ENCODE measurements around the gene WWP2.
"Not testable (repeated sequence)": the region's sequence is repeated elsewhere in the genome, so short reads cannot be mapped to it uniquely, and the experiment has no call there.

WWP2 gene

DNA sequence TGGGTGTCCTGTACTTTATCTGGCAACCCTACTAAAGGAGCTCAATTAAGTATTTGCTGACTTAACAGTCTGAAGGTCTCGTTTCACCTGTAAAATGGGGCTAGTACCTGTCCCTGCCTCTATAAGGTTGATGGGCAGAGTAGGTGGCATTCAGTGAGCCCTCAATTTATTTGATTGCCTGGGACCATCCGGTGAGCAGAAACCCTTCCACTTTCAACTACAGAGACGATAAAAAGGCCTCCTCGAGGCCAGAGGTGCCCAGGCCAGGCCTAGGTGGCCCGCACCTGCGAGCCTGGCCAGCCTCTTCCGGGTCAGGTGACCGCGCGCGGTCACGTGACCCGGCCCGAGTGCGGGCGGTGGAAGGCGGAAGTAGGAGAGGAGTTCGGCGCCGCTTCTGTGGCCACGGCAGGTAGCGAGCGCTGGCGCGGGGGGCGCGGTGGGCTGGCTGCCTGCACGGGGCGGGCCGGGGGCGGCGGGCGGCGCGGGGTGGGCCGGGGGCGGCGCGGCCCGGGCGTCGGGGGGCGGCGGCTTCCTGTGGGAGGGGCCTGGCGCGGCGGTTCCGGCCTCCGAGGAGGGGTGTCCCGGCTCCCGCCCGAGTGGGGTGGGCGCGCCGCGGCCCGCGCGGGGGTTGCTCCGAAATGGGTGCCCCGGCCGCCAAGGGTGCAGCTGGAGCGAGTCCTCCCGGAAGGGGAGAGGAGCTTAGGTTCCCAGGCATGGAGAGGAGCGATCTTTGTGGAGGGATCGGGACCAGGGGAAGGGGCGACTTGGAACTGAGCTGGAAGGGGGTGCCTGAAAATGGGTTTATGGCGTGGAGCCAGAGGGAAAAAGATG, at the start of gene WWP2:
WWP2 (plus strand) TSS at position 350 of the 831 bp plus-strand sequence. CDS start 24,679 bp downstream, outside the sequence.
- DNase-seq (ENCODE audit: low read depth in 4 of 4, low spot score in 1 of 4), result peak; percentile 51 to 69 (median 58)

DNA sequence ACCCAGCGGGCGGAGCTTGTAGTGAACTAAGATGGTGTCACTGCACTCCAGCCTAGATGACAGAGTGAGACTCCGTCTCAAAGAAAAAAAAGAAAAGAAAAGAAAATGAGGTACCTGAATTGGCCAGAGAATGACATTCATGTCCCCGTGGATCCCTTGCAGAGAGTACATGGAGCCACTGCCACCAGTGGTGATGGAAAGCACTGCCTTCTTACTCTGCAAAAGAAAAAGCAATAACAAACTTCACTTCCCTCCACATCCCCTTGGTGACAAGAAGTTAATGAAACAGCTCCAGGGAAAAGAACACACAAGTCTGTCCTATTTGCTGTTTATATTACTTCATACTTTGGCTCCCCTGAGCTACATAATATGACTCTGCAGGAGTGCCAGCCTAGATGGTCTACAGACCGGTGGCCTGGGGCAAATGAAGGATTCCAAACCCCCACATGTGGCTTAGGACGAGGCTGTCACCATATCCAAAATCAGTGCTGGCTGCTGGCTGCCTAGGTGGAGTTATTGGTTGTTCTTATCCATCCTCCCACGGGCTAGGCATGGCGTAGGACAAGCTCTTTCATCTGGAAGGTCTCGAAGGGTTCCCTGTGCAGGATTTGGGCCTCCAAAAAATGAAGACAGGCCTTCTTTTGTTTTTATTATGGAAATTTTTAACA, 49.1 kb upstream of the WWP2 start:
- no peak for DNase-seq (ENCODE audit: low read depth in 4 of 4, low spot score in 1 of 4)

DNA sequence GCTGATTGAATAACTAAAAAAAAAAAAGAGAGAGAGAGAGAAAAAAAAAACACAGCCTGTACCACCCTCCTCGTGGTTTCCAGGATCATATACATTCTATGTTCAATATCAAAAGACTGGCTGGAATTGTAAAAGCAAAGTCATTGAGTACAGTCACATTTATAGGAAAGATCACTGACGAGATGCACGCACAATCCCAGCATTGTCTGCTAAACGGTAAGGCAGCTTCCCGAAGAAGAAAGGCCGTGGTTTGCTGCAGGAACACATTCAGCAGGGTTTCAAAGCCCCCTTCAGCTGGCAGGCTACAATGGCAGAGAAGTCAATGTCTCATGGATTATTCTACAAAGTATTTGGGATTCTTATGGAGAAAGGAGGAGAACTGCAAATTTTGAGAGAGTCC, 45.1 kb upstream of the WWP2 start:
- DNase-seq (ENCODE audit: low read depth in 4 of 4, low spot score in 1 of 4), result no peak

DNA sequence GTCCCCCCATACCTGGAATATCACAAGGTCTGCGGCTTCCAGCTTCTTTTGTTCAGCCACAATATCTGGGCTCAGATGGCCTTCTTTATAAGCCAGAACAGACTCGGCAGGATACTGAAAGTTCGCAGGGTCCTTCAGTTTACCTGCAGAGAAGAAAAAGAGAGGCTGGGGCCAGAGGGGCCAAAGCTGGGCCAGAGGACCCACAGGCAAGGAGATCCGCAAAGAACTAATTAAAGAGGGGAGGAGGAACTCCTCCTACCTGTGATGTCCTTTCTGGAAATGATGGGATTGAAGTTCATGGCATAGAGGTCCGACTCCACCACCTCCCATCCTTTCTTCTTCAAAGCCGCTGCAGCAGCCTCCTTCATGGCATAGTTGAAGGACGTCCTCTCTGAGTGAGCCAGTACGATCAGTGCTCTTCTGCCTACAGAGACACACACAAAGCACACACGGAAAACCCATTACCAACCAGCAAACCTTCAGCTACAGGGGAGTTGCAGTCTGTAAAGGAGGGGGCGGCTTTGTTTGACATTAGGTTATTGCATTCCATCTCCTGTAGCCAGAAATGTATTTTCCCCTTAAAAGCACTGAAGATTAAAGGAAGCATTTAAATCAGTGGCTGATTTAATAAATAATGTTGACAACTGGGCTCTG, 43.9 kb upstream of the WWP2 start:
- no peak for DNase-seq (ENCODE audit: low read depth in 4 of 4, low spot score in 1 of 4)

DNA sequence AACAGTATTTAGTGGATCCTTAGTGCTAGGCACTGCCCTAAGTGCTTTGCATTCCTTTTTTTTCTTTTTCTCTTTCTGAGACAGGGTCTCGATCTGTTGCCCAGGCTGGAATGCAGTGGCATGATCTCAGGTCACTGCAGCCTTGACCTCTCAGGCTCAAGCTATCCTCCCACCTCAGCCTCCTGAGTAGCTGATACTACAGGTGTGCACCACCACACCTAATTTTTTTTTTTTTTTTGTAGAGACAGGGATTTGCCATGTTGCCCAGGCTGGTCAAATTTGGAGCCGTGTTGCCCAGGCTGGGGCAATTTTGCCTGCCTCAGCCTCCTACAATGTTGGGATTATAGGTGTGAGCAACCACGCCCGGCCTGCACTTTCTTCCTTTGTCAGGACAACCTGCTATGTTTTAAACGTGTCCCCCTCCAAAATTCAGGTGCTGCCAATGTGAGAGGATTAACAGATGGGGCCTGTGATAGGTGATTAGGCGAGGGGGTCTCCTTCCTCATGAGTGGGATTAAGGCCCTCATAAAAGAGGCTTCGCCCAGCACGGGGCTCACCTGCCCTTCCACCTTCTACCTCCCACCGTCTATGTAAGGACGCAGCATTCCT, 41.2 kb upstream of the WWP2 start:
- DNase-seq (ENCODE audit: low read depth in 4 of 4, low spot score in 1 of 4), result no peak

DNA sequence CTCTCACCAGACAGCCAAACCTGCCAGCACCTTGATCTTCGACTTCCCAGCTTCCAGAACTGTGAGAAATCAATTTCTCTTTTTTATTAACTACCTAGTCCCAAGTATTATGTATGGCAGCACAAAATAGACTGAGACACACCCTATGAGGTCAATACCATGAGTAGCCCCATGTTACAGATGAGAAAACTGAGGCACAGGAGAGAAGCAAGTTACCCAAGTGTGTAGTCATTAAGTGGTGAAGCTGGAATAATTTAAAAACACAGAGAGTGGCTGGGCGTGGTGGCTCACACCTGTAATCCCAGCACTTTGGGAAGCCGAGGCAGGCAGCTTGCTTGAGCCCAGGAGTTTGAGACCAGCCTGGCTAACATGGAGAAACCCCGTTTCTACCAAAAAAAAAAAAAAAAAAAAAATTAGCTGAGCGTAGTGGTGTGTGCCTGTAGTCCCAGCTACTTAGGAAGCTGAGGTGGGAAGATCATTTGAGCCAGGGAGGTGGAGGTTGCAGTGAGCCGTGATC, 40.6 kb upstream of the WWP2 start:
- no peak for DNase-seq (ENCODE audit: low read depth in 4 of 4, low spot score in 1 of 4)

DNA sequence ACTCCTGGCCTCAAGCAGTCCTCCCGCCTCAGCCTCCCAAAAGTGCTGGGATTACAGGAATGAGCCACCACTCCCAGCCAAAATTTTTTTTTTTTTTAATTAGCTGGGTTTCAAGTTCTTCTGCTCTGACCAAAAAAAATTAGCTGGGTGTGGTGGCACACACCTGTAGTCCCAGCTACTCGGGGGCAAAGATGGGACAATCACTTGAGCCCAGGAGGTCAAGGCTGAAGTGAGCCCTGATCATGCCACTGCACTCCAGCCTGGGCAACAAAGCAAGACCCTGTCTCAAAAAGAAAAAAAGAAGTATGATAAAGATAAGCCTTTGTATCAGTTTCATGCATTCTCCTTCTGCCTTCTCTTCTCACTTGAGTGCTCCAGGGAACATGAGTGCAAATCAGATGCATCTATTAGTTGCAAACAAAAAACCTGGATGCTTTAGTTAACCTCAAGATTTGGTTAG, 37.7 kb upstream of the WWP2 start:
- no peak for DNase-seq (ENCODE audit: low read depth in 4 of 4, low spot score in 1 of 4)

DNA sequence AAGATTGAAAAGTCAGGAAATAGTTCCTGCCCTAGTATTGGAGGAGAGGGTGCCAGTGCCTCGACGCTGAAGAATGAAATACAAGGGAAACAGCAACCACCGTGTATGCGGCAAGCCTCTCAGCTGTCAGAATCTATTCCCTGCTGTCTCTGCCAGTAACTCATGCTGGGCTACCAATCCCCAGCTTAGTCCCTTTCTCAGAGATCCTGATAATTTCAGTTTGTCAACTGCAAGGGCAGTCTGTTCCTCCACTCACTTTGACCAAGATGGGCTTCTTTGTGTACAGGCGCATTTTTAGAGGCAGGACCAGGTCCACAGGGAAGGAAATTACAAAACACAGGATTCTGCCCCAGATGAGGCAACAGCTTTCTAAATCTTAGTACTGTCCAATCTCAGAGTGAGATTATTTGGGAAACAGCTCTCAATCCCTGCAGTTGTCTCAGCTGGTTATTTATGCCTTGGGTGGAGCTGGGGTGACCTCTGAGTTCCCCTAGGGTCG, 37.1 kb upstream of the WWP2 start:
- no peak for DNase-seq (ENCODE audit: low read depth in 4 of 4, low spot score in 1 of 4)

DNA sequence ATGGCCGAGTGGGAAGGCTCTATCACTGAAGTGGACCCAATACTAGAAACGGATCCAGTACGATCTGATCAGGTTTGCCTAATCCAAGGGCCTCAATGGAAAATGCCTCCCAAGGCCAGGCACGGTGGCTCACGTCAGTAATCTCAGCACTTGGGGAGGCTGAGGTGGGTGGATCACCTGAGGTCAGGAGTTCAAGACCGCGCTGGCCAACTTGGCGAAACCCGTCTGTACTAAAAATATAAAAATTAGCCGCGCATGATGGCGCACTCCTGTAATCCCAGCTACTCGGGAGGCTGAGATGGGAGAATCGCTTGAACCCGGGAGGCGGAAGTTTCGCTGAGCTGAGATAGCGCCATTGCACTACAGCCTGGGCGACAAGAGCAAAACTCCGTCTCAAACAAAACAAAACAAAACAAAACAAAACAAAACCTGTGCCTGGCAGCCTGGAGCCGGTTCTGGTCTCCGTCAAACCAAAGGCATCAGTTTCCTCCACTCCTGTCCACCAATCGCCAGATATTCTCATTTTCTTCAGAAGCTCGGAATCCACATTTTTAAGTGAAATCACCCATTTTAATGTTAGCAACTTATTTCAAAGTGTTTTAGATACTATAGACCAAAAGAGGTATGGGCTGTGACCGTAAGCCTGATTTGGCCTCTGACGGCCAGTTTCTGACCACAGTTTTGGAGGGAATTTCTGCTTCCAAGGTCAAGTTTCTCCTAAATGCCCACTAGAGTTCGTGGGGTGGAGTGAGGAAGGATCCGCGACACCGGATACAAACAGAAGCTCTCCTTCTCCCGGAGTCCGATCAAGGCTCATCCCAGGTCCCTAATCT, 36.4 kb upstream of the WWP2 start:
- no peak for DNase-seq (ENCODE audit: low read depth in 4 of 4, low spot score in 1 of 4)

DNA sequence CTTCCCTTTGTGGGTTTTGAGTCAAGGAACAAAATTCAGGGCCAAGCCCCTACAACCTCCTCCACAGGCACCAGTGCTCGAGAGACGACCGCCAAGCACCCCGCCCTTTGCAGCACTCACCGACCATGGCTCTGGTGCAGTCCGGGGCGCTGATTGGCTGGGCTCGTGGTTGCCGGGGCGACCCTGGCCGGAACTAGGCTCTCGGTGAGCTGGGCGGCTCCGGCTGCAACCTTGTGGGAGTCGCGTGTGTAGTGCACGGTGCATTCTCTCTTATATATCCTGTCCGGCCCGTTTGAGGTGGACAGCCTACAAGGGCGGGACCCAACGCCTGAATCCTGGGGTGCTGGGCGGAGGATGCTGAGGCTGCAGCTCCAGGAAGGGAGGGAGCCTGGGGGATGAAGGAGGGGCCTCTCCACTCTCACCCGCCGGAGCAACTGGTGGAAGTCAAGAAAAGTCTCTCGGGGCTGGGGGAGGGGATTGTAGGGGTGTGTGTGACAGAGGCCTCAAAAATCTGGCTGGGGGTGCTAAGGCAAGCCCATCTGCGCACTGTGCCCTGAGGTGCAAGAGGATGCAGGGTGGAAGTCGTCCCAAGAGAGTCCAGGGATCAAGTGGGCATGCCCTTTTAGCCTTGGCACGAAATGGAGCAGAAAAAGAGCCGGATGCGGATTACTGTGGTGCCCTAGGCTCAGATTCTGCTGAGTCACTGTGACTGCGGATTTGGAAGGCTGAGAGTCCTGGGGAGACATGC, 35.6 kb upstream of the WWP2 start, which contains the start of gene NQO1:
NQO1 (minus strand) TSS at position 248 of the 748 bp plus-strand sequence; CDS start at position 127, 121 bp downstream.
- peak; percentile 73 to 88 (median 78) for DNase-seq (ENCODE audit: low read depth in 4 of 4, low spot score in 1 of 4)

DNA sequence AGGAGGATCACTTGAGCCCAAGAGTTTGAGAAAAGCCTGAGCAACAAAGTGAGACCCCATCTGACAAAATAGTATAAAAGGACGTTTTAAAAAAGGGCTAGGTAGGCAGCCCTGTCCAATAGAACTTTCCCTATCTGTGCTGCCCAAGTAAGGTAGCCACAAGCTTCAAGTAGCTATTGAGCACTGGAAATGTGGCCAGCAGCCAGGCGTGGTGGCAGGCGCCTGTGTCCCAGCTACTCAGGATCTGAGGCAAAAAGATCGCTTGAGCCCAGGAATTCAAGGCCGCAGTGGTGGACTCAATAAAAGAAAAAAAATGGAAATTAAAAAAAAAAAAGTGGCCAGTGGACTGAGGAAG, 34.2 kb upstream of the WWP2 start:
- DNase-seq (ENCODE audit: low read depth in 4 of 4, low spot score in 1 of 4), result no peak

DNA sequence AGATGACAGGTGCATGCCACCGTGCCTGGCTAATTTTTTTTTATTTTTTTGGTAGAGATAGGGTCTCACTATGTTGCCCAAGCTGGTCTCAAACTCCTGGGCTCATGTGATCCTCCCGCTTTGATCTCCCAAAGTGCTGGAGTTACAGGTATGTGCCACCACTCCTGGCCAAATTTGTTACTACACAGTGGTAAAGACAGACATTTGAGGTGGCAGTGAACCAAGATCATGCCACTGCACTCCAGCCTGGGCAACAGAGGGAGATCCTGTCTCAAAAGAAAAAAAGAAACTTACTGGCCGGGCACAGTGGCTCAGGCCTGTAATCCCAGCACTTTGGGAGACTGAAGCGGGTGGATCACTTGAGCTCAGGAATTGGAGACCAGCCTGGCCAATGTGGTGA, 33.1 kb upstream of the WWP2 start:
- not testable (repeated sequence) for DNase-seq (ENCODE audit: low read depth in 4 of 4, low spot score in 1 of 4)

DNA sequence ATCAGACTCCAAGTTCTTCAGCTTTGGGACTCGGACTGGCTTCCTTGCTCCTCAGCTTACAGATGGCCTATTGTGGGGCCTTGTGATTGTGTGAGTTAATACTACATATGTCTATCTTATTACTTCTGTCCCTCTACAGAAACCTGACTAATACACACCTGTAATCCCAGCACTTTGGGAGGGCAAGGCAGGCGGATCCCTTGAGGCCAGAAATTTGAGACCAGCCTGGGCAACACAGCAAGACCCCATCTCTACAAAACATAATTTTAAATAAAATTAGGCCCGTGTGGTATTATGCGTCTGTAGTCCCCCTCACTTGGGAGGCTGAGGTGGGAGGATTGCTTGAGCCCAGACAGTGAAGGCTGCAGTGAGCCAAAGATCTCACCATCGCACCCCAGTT, 30.9 kb upstream of the WWP2 start:
- not testable (repeated sequence) for DNase-seq (ENCODE audit: low read depth in 4 of 4, low spot score in 1 of 4)

DNA sequence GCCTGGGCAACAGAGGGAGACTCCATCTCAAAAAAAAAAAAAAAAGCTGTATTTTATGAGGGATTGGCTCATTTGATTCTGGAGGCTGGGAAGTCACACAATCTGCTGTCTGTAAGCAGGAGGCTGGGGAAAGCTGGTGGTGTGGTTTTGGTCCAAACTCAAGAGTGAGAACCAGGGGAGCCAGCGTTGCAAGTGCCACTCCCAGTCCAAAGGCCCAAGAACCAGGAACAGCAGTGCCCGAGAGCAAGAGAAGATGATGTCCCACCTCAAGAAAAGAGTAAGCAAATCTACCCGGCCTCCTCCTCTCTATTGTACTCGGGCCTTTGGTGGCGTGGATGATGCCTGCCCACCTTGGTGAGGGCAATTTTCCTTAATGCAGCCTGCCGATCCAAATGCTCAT, 30.0 kb upstream of the WWP2 start:
- no peak for DNase-seq (ENCODE audit: low read depth in 4 of 4, low spot score in 1 of 4)

DNA sequence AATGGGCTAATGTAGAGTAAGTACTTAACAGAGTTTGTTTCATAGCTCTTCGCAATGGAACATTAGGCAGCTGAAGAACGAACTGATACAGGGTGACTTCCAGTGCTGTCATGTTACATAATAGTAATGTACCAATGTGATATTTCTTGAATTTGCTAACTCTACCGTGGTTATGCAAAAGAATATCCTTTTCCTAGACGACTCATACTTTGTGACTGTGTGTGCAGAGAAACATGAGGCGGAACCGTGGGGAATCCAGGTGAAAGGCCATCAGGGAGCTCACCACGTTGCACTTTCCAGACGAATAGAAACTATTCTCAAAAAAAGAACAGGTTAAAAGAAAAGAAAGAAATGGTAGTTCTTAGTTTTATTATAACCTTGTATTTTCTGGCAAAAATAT, 20.6 kb upstream of the WWP2 start:
- DNase-seq (ENCODE audit: low read depth in 4 of 4, low spot score in 1 of 4), result no peak

DNA sequence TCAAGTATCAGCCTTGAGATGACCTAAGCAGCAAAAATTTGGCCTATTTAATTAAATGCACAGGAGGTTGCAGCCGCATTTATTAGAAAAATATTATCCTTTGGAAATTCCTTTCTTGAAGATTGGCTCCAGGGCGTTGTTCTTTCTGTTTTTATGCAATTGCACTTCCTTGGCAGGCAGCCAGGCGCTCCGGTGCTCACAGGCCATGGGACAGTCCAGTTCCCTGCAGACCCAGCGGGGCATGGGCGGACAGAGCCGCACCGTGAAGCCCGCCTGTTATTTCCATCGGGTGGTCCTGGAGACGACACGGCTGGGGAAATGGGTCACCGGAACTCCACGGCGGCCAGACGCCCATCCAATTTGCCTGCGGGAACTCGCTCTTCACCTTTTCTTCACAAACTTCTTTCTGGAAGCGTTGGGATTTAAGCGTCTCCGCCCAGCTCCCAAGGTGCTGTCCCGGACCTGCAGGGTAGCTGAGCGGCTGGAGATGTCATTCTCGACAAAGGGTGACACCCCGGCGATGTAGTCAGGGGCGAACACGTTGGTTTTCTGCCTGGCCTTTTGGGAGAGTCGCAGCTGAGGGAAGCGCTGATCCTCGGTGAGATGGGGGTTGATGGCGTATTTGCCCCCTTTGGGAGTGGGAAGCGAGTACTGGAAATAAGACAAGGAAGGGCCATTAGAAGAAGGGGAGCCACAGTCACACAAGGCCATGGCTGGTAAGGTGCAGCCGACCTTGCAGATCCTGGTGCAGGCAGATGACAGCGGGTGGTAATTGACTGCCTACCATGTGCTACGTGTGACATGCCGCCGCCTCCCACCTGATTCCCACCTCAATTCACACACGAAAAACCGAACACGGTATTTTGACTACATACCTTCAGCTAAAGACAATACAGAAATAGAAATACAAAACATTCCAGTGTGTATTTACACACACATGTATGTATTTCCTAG, 19.9 kb upstream of the WWP2 start:
- no peak for DNase-seq (ENCODE audit: low read depth in 4 of 4, low spot score in 1 of 4)

DNA sequence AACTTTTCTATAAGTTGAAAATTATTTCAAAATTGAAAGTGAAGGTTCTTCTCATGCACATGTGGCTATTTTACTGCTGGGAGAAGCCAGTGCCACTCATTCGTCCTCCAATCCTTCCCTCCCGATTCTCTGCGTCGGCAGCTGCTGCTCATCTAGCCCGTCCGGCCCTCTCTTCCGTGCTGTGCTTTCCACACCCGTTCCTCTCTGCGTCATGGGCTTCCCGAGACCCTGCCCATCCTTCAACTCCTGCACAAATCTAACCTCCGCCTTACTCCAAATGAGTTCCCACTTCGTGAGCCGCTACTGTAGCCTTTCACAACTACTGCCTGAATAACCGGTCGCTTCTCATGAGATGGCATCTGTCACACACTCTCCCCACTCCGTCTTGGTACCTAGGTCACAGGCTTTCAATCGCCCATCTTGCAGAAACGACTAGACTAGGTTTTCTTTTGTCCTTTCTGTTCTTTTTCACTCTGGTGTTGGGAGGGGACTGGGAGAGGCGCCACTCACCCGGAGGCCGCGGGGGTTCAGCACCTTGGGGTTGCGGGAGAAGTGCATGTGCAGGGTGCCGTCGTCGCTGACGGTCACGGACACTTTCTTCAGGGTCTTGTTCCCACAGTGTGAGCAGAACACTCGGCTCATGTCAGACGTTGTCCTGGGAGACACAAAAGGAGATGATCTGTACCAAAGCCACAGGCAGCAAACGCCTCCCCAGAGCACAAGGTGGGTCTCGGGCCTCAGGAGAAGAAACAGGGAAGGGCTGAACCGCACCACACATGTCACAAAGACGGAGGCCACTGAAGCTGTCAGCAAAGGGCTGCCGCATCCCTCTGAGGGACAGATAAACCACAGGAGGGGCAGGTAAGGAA, 17.5 kb upstream of the WWP2 start:
- DNase-seq (ENCODE audit: low read depth in 4 of 4, low spot score in 1 of 4), result no peak
